Sciatic nerve (tissue), 2 donors: Measurements from ENCODE around the gene EBI3. TPM values are rescaled to one million over a fixed set of nuclear protein-coding genes. Genes with fewer than 3 reads are reported as not detected.
"Not testable (repeated sequence)": the region's sequence is repeated elsewhere in the genome, so short reads cannot be mapped to it uniquely, and the experiment has no call there.

Source experiments
- ATAC-seq: fragments of 200-7000 bp; cut with Tn5 transposase; one replicate; pipeline ENCODE4 v1.9.1; 2020; ENCODE audit warnings: mild to moderate bottlenecking, moderate library complexity
- DNase-seq: peaks from one replicate; pipeline ENCODE4 v3.0.0-alpha.2; 2020; ENCODE audit warnings: low spot score
- intact Hi-C: fragments of 100-400 bp; cut with DNase I; formaldehyde crosslinking; loops from one replicate; pipeline ENCODE4 v1.14.2; 2022
- total RNA-seq: library from RNA; stranded (reverse); fragmentation: NEBNext Ultra II Directional; extraction: Animal tissue kit (Norgen Biotek cat#: 25700); gene quantifications from one replicate; pipeline ENCODE4 v1.2.1, GENCODE V29; 2021
- donor health status: DM: no; HTN: no; CAD: no.
- donor health status: DM: no; HTN: no; CAD: no.

Gene EBI3
- total RNA-seq, 1 donor from 2014 or later, result 3.0 TPM

GRCh38 chr19:4198467-4199126 lies 30.7 kb upstream of the EBI3 start:
- intact Hi-C loops, result no loop called here
- DNase-seq (no peak), ATAC-seq (no peak)

- no peak for ATAC-seq
- DNase-seq, result no peak
- intact Hi-C loops, result loop anchor here (10.0 kb wide), 1 partner anchor 215 kb away; the partner anchor contains the start of gene EEF2
These were observed 29.5 kb upstream of the EBI3 start for GRCh38 chr19:4199699-4200293.

- DNase-seq (no peak), ATAC-seq (no peak)
- intact Hi-C loops, result loop anchor here (10.0 kb wide), 1 partner anchor 216 kb away; the partner anchor contains the start of gene EEF2
These were observed 28.3 kb upstream of the EBI3 start for GRCh38 chr19:4200940-4201542.

GRCh38 chr19:4201798-4202197 lies 27.5 kb upstream of the EBI3 start:
- intact Hi-C loops, result loop anchor here (10.0 kb wide), 1 partner anchor 217 kb away; the partner anchor contains the start of gene EEF2
- no peak for ATAC-seq
- DNase-seq, result no peak

- intact Hi-C loops, result loop anchor here (10.0 kb wide), 1 partner anchor 222 kb away; the partner anchor contains the start of gene EEF2
- DNase-seq (no peak), ATAC-seq (no peak)
These were observed 22.4 kb upstream of the EBI3 start for GRCh38 chr19:4206818-4207484.

GRCh38 chr19:4208385-4209094 lies 20.8 kb upstream of the EBI3 start:
- DNase-seq, result no peak
- intact Hi-C loops, result loop anchor here (10.0 kb wide), 1 partner anchor 224 kb away; the partner anchor contains the start of gene EEF2
- no peak for ATAC-seq

GRCh38 chr19:4210166-4210731 lies 19.1 kb upstream of the EBI3 start:
- ATAC-seq, result no peak
- intact Hi-C loops, result no loop called here
- DNase-seq, result no peak

GRCh38 chr19:4213116-4213515 lies 16.2 kb upstream of the EBI3 start:
- DNase-seq (no peak), ATAC-seq (no peak)
- intact Hi-C loops, result no loop called here

- intact Hi-C loops, result no loop called here
- ATAC-seq, result no peak
- no peak for DNase-seq
These were observed 13.5 kb upstream of the EBI3 start for GRCh38 chr19:4215807-4216206.

GRCh38 chr19:4216846-4217245 lies 12.5 kb upstream of the EBI3 start:
- no peak for ATAC-seq
- intact Hi-C loops, result no loop called here

GRCh38 chr19:4217429-4218264 lies 11.7 kb upstream of the EBI3 start:
- DNase-seq (no peak), ATAC-seq (no peak)
- intact Hi-C loops, result no loop called here

More at GRCh38 chr19:4216846-4217245, 12.5 kb upstream of the EBI3 start:
- no peak for DNase-seq

- intact Hi-C loops, ATAC-seq, DNase-seq: not testable (repeated sequence)
These were observed 10.8 kb upstream of the EBI3 start for GRCh38 chr19:4218523-4218922.

GRCh38 chr19:4220188-4220587 lies 9.1 kb upstream of the EBI3 start:
- no peak for DNase-seq
- ATAC-seq, result no peak
- intact Hi-C loops, result no loop called here

GRCh38 chr19:4224470-4224869 lies 4.9 kb upstream of the EBI3 start:
- intact Hi-C loops, result no loop called here
- DNase-seq (no peak), ATAC-seq (no peak)

GRCh38 chr19:4225885-4226284 lies 3.4 kb upstream of the EBI3 start:
- intact Hi-C loops, result no loop called here
- ATAC-seq (no peak), DNase-seq (no peak)

- no peak for DNase-seq
- intact Hi-C loops, result no loop called here
- ATAC-seq, result no peak
These were observed 1.6 kb upstream of the EBI3 start for GRCh38 chr19:4227771-4228170.

GRCh38 chr19:4228765-4229178 lies 551 bp upstream of the EBI3 start:
- no peak for DNase-seq
- ATAC-seq, result no peak
- intact Hi-C loops, result no loop called here

- ATAC-seq, DNase-seq: not testable (repeated sequence)
- intact Hi-C loops, result loop anchor here (5.0 kb wide), 1 partner anchor 1483 kb away; no protein-coding TSS in a partner anchor
These were observed 914 bp downstream of the EBI3 start for GRCh38 chr19:4230237-4230636.
